HepG2 (cell line): ENCODE data around the gene PPA2. TPM values are rescaled to one million over a fixed set of nuclear protein-coding genes. Genes with fewer than 3 reads are reported as not detected.

Experiments used
- AGO1 ChIP-seq: fragments of 200-400 bp; formaldehyde crosslinking; IDR thresholded peaks from 2 replicates; pipeline ENCODE4 v1.6.1; 2017; ENCODE audit warnings: mild to moderate bottlenecking, low read depth, low read length, moderate library complexity; ENCODE audit not compliant: poor library complexity, severe bottlenecking
- AHR ChIP-seq: IDR thresholded peaks from 2 replicates; pipeline ENCODE4 v1.6.1; 2018; ENCODE audit warnings: missing genetic modification reagents, missing compliant biosample characterization
- FOXA3 ChIP-seq: IDR thresholded peaks from 2 replicates; pipeline ENCODE4 v1.6.1; 2016; ENCODE audit warnings: missing genetic modification reagents, missing compliant biosample characterization
- MAF1 ChIP-seq: sonication (generic); formaldehyde crosslinking; IDR thresholded peaks from 2 replicates; pipeline ENCODE4 v1.5.0; 2020; ENCODE audit warnings: missing genetic modification reagents, borderline replicate concordance
- MAFF ChIP-seq: IDR thresholded peaks from 2 replicates; pipeline ENCODE4 v1.6.1; 2011; ENCODE audit warnings: low read depth, low read length, improper control_type of control experiment
- MAFK ChIP-seq, 2 experiments: IDR thresholded peaks in 1 of 2; conservative IDR thresholded peaks in 1 of 2; 2 replicates each; pipeline ENCODE4 v1.6.1; 2011; ENCODE audit warnings: improper control_type of control experiment in 2 of 2, low read length in 2 of 2
- MAX ChIP-seq: IDR thresholded peaks from 2 replicates; pipeline ENCODE4 v1.6.1; 2012; ENCODE audit warnings: inconsistent platforms
- NFIB ChIP-seq: sonication (generic); formaldehyde crosslinking; IDR thresholded peaks from 2 replicates; pipeline ENCODE4 v1.9.0; 2021; ENCODE audit warnings: missing genetic modification reagents, mild to moderate bottlenecking, borderline replicate concordance
- NFRKB ChIP-seq: fragments of 450-650 bp; IDR thresholded peaks from 2 replicates; pipeline ENCODE4 v1.6.1; 2017
- PLRG1 ChIP-seq: fragments of 450-650 bp; conservative IDR thresholded peaks from 2 replicates; pipeline ENCODE4 v1.6.1; 2016
- PLSCR1 ChIP-seq: sonication (generic); formaldehyde crosslinking; IDR thresholded peaks from 2 replicates; pipeline ENCODE4 v1.5.0; 2020; ENCODE audit warnings: missing genetic modification reagents, mild to moderate bottlenecking, borderline replicate concordance
- POLR2AphosphoS5 ChIP-seq: IDR thresholded peaks from 2 replicates; pipeline ENCODE4 v1.6.1; 2012; ENCODE audit warnings: low read depth, low read length
- PRDM15 ChIP-seq: sonication (generic); formaldehyde crosslinking; IDR thresholded peaks from 2 replicates; pipeline ENCODE4 v1.4.0; 2020; ENCODE audit warnings: missing genetic modification reagents
- RARA ChIP-seq: IDR thresholded peaks from 2 replicates; pipeline ENCODE4 v1.6.1; 2016; ENCODE audit warnings: missing genetic modification reagents, missing compliant biosample characterization
- SATB2 ChIP-seq: sonication (generic); formaldehyde crosslinking; IDR thresholded peaks from 2 replicates; pipeline ENCODE4 v1.5.0; 2020; ENCODE audit warnings: missing genetic modification reagents
- SRSF1 ChIP-seq: fragments of 200-400 bp; formaldehyde crosslinking; optimal IDR thresholded peaks from 2 replicates; pipeline ENCODE3; 2017; ENCODE audit warnings: mild to moderate bottlenecking, low read depth, low read length, moderate library complexity
- SUZ12 ChIP-seq: fragments of 150-350 bp; IDR thresholded peaks from 2 replicates; pipeline ENCODE4 v1.6.1; 2014; ENCODE audit warnings: low read depth, low read length
- TERF1 ChIP-seq: sonication (generic); formaldehyde crosslinking; IDR thresholded peaks from 2 replicates; pipeline ENCODE4 v1.8.0; 2022; ENCODE audit warnings: mild to moderate bottlenecking, missing genetic modification reagents, moderate library complexity
- ZNF12 ChIP-seq: sonication (generic); formaldehyde crosslinking; IDR thresholded peaks from 2 replicates; pipeline ENCODE4 v1.5.0; 2020; ENCODE audit warnings: missing genetic modification reagents
- ZNF343 ChIP-seq: sonication (generic); formaldehyde crosslinking; IDR thresholded peaks from 2 replicates; pipeline ENCODE4 v1.4.0; 2020; ENCODE audit warnings: mild to moderate bottlenecking, missing genetic modification reagents
- ZNF362 ChIP-seq: sonication (generic); formaldehyde crosslinking; IDR thresholded peaks from 2 replicates; pipeline ENCODE4 v1.4.0; 2020; ENCODE audit warnings: missing genetic modification reagents, mild to moderate bottlenecking, borderline replicate concordance
- ZNF431 ChIP-seq: sonication (generic); formaldehyde crosslinking; IDR thresholded peaks from 2 replicates; pipeline ENCODE4 v1.9.0; 2022; ENCODE audit warnings: missing genetic modification reagents, low read depth, mild to moderate bottlenecking, borderline replicate concordance
- ZNF652 ChIP-seq: IDR thresholded peaks from 2 replicates; pipeline ENCODE4 v1.6.1; 2016; ENCODE audit warnings: low read depth, borderline replicate concordance
- ZSCAN5A ChIP-seq: sonication (generic); formaldehyde crosslinking; IDR thresholded peaks from 2 replicates; pipeline ENCODE4 v1.8.0; 2022; ENCODE audit warnings: mild to moderate bottlenecking, missing genetic modification reagents, borderline replicate concordance
- polyA plus RNA-seq, 8 experiments: library from polyadenylated mRNA; depleted of rRNA in 3 of 8; stranded (reverse) in 7 of 8; unstranded in 1 of 8; fragments of >200 nt; fragmentation: Illumina TruSeq in 4 of 8; extraction: Trizol in 4 of 8; gene quantifications; 2 replicates each; pipeline versions ENCODE4 v1.2.1 to v1.2.3, GENCODE V29; 2011 to 2016; ENCODE audit warnings: low read depth in 4 of 8, missing spikeins in 1 of 8, mixed read lengths in 1 of 8; ENCODE audit not compliant: insufficient read depth in 1 of 8
- total RNA-seq, 5 experiments: library from RNA; depleted of rRNA; stranded (reverse); fragments of >200 nt; fragmentation: Illumina TruSeq; extraction: Trizol; gene quantifications; 2 replicates each; pipeline ENCODE4 v1.2.3, GENCODE V29; 2016; ENCODE audit warnings: low read depth in 1 of 5

The PPA2 gene
- total and polyA plus RNA-seq, 2 of the 13 experiments (the other 11 are each of a cell fraction or from before 2014, with no cell fraction given) = 44.2 to 70.6 TPM

- TF ChIP-seq NFIB = no peak
- TF ChIP-seq SRSF1 = no peak
- TF ChIP-seq PLRG1 = no peak
- TF ChIP-seq TERF1 = no peak
- TF ChIP-seq ZNF12 = no peak
- TF ChIP-seq MAFK (conservative IDR thresholded peaks at IDR 0.05 in 1 of 2, IDR thresholded peaks at IDR 0.05 in 1 of 2; ENCODE audit: low read length in 2 of 2) = peak; percentile 69 to 75
- no peak for TF ChIP-seq SATB2
- no peak for TF ChIP-seq ZNF652 (CRISPR knock-in tag)
- TF ChIP-seq ZNF431 (CRISPR knock-in tag) = no peak
- TF ChIP-seq PLSCR1 = no peak
- no peak for TF ChIP-seq POLR2AphosphoS5
- peak; percentile 79 for TF ChIP-seq PRDM15
- no peak for TF ChIP-seq AGO1
- no peak for TF ChIP-seq NFRKB
- peak; percentile 42; the same call in 1 of the 2 replicates for TF ChIP-seq FOXA3
- no peak for TF ChIP-seq MAX
- TF ChIP-seq ZSCAN5A = 0 out of 2 replicates have a peak, but pooled peaks have one; percentile 60
- no peak for TF ChIP-seq ZNF343
- TF ChIP-seq RARA = peak; percentile 74
- peak; percentile 77 for TF ChIP-seq MAFF
- no peak for TF ChIP-seq MAF1 (CRISPR knock-in tag)
- no peak for TF ChIP-seq ZNF362 (CRISPR knock-in tag)
- no peak for TF ChIP-seq AHR (CRISPR knock-in tag)
- no peak for TF ChIP-seq SUZ12
Observed at GRCh38 chr4:105417624-105418023, 56.2 kb downstream of the PPA2 start (continued).
